Karpas-422 (cell line): ENCODE results near the gene RPL26. TPM values are rescaled to one million over a fixed set of nuclear protein-coding genes. Genes with fewer than 3 reads are reported as not detected.
"Not testable (repeated sequence)": the region's sequence is repeated elsewhere in the genome, so short reads cannot be mapped to it uniquely, and the experiment has no call there.

Experiments used
- DNase-seq: peaks from one replicate; pipeline ENCODE4 v3.0.0-alpha.2; 2015
- H2AFZ ChIP-seq: fragments of 200-600 bp; sonication (generic); 2 replicates; pipeline ENCODE4 v1.6.1; 2014; ENCODE audit warnings: antibody characterized with exemption, low read length, mixed read lengths
- H3K27ac ChIP-seq: fragments of 200-600 bp; sonication (generic); 2 replicates; pipeline ENCODE4 v1.5.1; 2014; ENCODE audit warnings: mild to moderate bottlenecking, low read length, moderate library complexity
- H3K27me3 ChIP-seq: fragments of 200-600 bp; sonication (generic); 2 replicates; pipeline ENCODE4 v1.6.1; 2014; ENCODE audit warnings: low read length, mixed read lengths
- H3K36me3 ChIP-seq: fragments of 200-600 bp; sonication (generic); 2 replicates; pipeline ENCODE4 v1.6.1; 2014; ENCODE audit warnings: low read length, mixed read lengths; ENCODE audit not compliant: insufficient read depth
- H3K4me1 ChIP-seq: fragments of 200-600 bp; sonication (generic); 2 replicates; pipeline ENCODE4 v1.6.1; 2014; ENCODE audit warnings: mild to moderate bottlenecking, low read length, mixed read lengths
- H3K4me2 ChIP-seq: fragments of 200-600 bp; sonication (generic); 2 replicates; pipeline ENCODE4 v1.6.1; 2014; ENCODE audit warnings: low read length, low read depth, mild to moderate bottlenecking; ENCODE audit not compliant: poor library complexity, severe bottlenecking
- H3K4me3 ChIP-seq: fragments of 200-600 bp; sonication (generic); 2 replicates; pipeline ENCODE4 v1.5.1; 2014; ENCODE audit warnings: mild to moderate bottlenecking, antibody characterized with exemption, low read length, mixed read lengths
- H3K79me2 ChIP-seq: fragments of 200-600 bp; sonication (generic); 2 replicates; pipeline ENCODE4 v1.6.1; 2014; ENCODE audit warnings: mild to moderate bottlenecking, low read length, mixed read lengths
- H3K9ac ChIP-seq: fragments of 200-600 bp; sonication (generic); 2 replicates; pipeline ENCODE4 v1.6.0; 2014; ENCODE audit warnings: low read length
- H3K9me2 ChIP-seq: fragments of 200-600 bp; sonication (generic), shearing (Covaris generic); replicated peaks from 2 replicates; pipeline ENCODE4 v1.6.0; 2014; ENCODE audit warnings: mild to moderate bottlenecking, low read length, moderate library complexity; ENCODE audit not compliant: insufficient read depth
- H3K9me3 ChIP-seq: fragments of 300-700, 200-600 bp; sonication (generic); 2 replicates; pipeline ENCODE4 v1.6.1; 2014; ENCODE audit warnings: low read length, mixed read lengths
- H4K20me1 ChIP-seq: fragments of 200-600 bp; sonication (generic); 2 replicates; pipeline ENCODE4 v1.6.1; 2014; ENCODE audit warnings: mild to moderate bottlenecking, antibody characterized with exemption, low read length, low read depth; ENCODE audit not compliant: insufficient read depth
- total RNA-seq: library from RNA; depleted of rRNA; stranded (reverse); fragments of >200 nt; shearing (Covaris generic); gene quantifications from 2 replicates; pipeline ENCODE4 v1.2.3, GENCODE V29; 2014; ENCODE audit warnings: low replicate concordance

Gene RPL26
- total RNA-seq, 1 experiment from 2014 or later: 4,201 TPM

- no peak overlapping the region for H3K9ac ChIP-seq
- no peaks in the 10 kb centered on the region for H3K36me3 ChIP-seq
- no peaks in the 10 kb centered on the region for H4K20me1 ChIP-seq
- H3K9me2 ChIP-seq: no peaks in the 10 kb centered on the region
- no peak overlapping the region for H2AFZ ChIP-seq
- H3K4me3 ChIP-seq: no peak overlapping the region
- no peak for DNase-seq
- no peaks in the 10 kb centered on the region for H3K9me3 ChIP-seq
- H3K27me3 ChIP-seq: no peaks in the 10 kb centered on the region
- H3K79me2 ChIP-seq: no peaks in the 10 kb centered on the region
- no peak overlapping the region for H3K27ac ChIP-seq
- no peaks in the 10 kb centered on the region for H3K4me1 ChIP-seq
- H3K4me2 ChIP-seq: no peak overlapping the region
Observed at GRCh38 chr17:8405499-8406016, 22.6 kb upstream of the RPL26 start.

- H3K27me3 ChIP-seq: no peaks in the 10 kb centered on the region
- no peaks in the 10 kb centered on the region for H3K9me2 ChIP-seq
- H3K4me1 ChIP-seq: no peaks in the 10 kb centered on the region
- no peaks in the 10 kb centered on the region for H3K36me3 ChIP-seq
- DNase-seq: no peak
- no peak overlapping the region for H3K4me2 ChIP-seq
- no peak overlapping the region for H3K27ac ChIP-seq
- H3K4me3 ChIP-seq: no peak overlapping the region
- H3K79me2 ChIP-seq: no peaks in the 10 kb centered on the region
- no peaks in the 10 kb centered on the region for H3K9me3 ChIP-seq
- H4K20me1 ChIP-seq: no peaks in the 10 kb centered on the region
- H2AFZ ChIP-seq: no peak overlapping the region
- no peak overlapping the region for H3K9ac ChIP-seq
Observed at GRCh38 chr17:8402921-8403536, 20.0 kb upstream of the RPL26 start.

GRCh38 chr17:8401107-8401506, 18.1 kb upstream of the RPL26 start:
- DNase-seq: no peak
- Histone ChIP-seq H3K27me3 (no peaks in the 10 kb centered on the region), H3K79me2 (no peaks in the 10 kb centered on the region), H3K27ac (no peak overlapping the region), H3K36me3 (no peaks in the 10 kb centered on the region), H2AFZ (no peak overlapping the region), H3K9me2 (no peaks in the 10 kb centered on the region), H3K9me3 (no peaks in the 10 kb centered on the region), H3K4me2 (no peak overlapping the region), H4K20me1 (no peaks in the 10 kb centered on the region), H3K4me1 (no peaks in the 10 kb centered on the region), H3K9ac (no peak overlapping the region), H3K4me3 (no peak overlapping the region)

GRCh38 chr17:8398980-8399379, 16.0 kb upstream of the RPL26 start:
- Histone ChIP-seq H3K36me3 (no peaks in the 10 kb centered on the region), H3K27me3 (no peaks in the 10 kb centered on the region), H3K4me2 (no peak overlapping the region), H3K79me2 (no peaks in the 10 kb centered on the region), H3K27ac (no peak overlapping the region), H2AFZ (no peak overlapping the region), H4K20me1 (no peaks in the 10 kb centered on the region), H3K4me1 (no peaks in the 10 kb centered on the region), H3K4me3 (no peak overlapping the region), H3K9me3 (no peaks in the 10 kb centered on the region), H3K9me2 (no peaks in the 10 kb centered on the region), H3K9ac (no peak overlapping the region)
- no peak for DNase-seq

- Histone ChIP-seq H3K27ac (no peak within 1 kb of the TSS), H3K4me3 (no peak within 1 kb of the TSS), H3K27me3 (no peaks in the 10 kb centered on the region)
Observed at GRCh38 chr17:8397636-8398035, 14.6 kb upstream of the RPL26 start, which contains the start of gene RNF222. RNF222 (minus strand) TSS chr17:8397827; CDS start chr17:8393461, 4,366 bp downstream.

GRCh38 chr17:8394497-8394896, 11.5 kb upstream of the RPL26 start:
- not testable (repeated sequence) for H3K36me3 ChIP-seq, H3K79me2 ChIP-seq, DNase-seq, H3K27ac ChIP-seq, H3K4me3 ChIP-seq, H3K9me3 ChIP-seq, H3K9ac ChIP-seq, H3K4me1 ChIP-seq, H2AFZ ChIP-seq, H3K4me2 ChIP-seq, H4K20me1 ChIP-seq, H3K9me2 ChIP-seq, H3K27me3 ChIP-seq

More at GRCh38 chr17:8397636-8398035, 14.6 kb upstream of the RPL26 start, which contains the start of gene RNF222:
- no peaks in the 10 kb centered on the region for H3K9me2 ChIP-seq
- no peaks in the 10 kb centered on the region for H3K36me3 ChIP-seq
- H4K20me1 ChIP-seq: no peaks in the 10 kb centered on the region
- no peak within 1 kb of the TSS for H3K4me2 ChIP-seq
- H3K79me2 ChIP-seq: no peaks in the 10 kb centered on the region
- peaks cover 5% of the 10 kb centered on the region for H3K4me1 ChIP-seq
- no peak for DNase-seq
- no peak within 1 kb of the TSS for H2AFZ ChIP-seq
- H3K9ac ChIP-seq: no peak within 1 kb of the TSS
- H3K9me3 ChIP-seq: no peaks in the 10 kb centered on the region

GRCh38 chr17:8393470-8394231, 10.7 kb upstream of the RPL26 start:
- H3K4me3 ChIP-seq: no peak overlapping the region
- no peak overlapping the region for H3K4me2 ChIP-seq
- no peaks in the 10 kb centered on the region for H3K36me3 ChIP-seq
- no peaks in the 10 kb centered on the region for H3K79me2 ChIP-seq
- H3K27ac ChIP-seq: no peak overlapping the region
- H3K4me1 ChIP-seq: peaks cover 5% of the 10 kb centered on the region
- H3K9ac ChIP-seq: no peak overlapping the region
- H3K27me3 ChIP-seq: no peaks in the 10 kb centered on the region
- DNase-seq: peak; percentile 66
- no peaks in the 10 kb centered on the region for H3K9me2 ChIP-seq
- peak overlapping the region; percentile 4; the same call in 1 of the 2 replicates for H2AFZ ChIP-seq
- H3K9me3 ChIP-seq: no peaks in the 10 kb centered on the region
- no peaks in the 10 kb centered on the region for H4K20me1 ChIP-seq

- H3K9me2 ChIP-seq: no peaks in the 10 kb centered on the region
- no peak overlapping the region for H3K27ac ChIP-seq
- peaks cover 5% of the 10 kb centered on the region for H3K4me1 ChIP-seq
- no peak overlapping the region for H3K4me3 ChIP-seq
- H3K27me3 ChIP-seq: no peaks in the 10 kb centered on the region
- H3K36me3 ChIP-seq: no peaks in the 10 kb centered on the region
- no peaks in the 10 kb centered on the region for H4K20me1 ChIP-seq
- H3K9ac ChIP-seq: no peak overlapping the region
- H3K9me3 ChIP-seq: no peaks in the 10 kb centered on the region
- H3K79me2 ChIP-seq: no peaks in the 10 kb centered on the region
- no peak overlapping the region for H3K4me2 ChIP-seq
- no peak overlapping the region; the same call in 1 of the 2 replicates for H2AFZ ChIP-seq
- no peak for DNase-seq
Observed at GRCh38 chr17:8392674-8393469, 9.9 kb upstream of the RPL26 start.
